GM10248 (cell line): ENCODE measurements around the gene SVIL.

Source experiments
- CTCF ChIA-PET: fragments of 300-600 bp; sonication (Branson Sonifier 250); formaldehyde crosslinking; extraction: SDS; loops from one replicate; lab custom pipeline; 2021; ENCODE audit warnings: antibody characterized with exemption; lab: Yijun Ruan, JAX
- POLR2A ChIA-PET: fragments of 350-650 bp; sonication (Branson Sonifier 250); formaldehyde crosslinking; extraction: SDS; loops from one replicate; lab custom pipeline; 2020; ENCODE audit warnings: antibody characterized with exemption; lab: Yijun Ruan, JAX
- DNase-seq: peaks from one replicate; pipeline ENCODE4 v3.0.0; 2012; ENCODE audit errors: extremely low spot score
- TF ChIP-seq, protein P1 (sequence below): IDR thresholded peaks from 2 replicates; pipeline ENCODE4 v1.5.1; 2012; ENCODE audit warnings: mild to moderate bottlenecking, low read depth; ENCODE audit errors: extremely low read depth, missing control alignments, control extremely low read depth

The SVIL gene

DNA sequence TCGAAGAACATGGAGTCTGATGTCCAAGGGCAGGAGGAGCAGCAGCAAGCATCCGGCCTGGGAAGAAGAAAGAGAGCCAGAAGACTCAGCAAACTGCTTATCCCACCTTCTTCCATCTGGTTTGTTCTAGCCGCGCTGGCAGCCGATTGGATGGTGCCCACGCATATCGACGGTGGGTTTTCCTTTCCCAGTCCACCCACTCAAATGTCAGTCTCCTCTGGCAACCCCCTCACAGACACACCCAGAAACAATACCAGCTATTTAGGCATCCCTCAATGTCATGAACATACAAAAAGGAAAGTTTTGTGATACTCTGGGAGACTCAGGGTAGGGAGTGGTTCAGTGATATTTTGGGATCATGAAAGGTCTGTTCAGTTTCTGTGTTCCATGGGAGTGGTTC, 206.3 kb downstream of the SVIL start:
- no peak for DNase-seq
- ChIA-PET POLR2A (no interaction called here), CTCF (interaction anchor here (1.6 kb wide), 1 partner anchor 43 kb away, joined by 5 read pairs; no protein-coding TSS in a partner anchor)
- TF ChIP-seq, protein P1, sequence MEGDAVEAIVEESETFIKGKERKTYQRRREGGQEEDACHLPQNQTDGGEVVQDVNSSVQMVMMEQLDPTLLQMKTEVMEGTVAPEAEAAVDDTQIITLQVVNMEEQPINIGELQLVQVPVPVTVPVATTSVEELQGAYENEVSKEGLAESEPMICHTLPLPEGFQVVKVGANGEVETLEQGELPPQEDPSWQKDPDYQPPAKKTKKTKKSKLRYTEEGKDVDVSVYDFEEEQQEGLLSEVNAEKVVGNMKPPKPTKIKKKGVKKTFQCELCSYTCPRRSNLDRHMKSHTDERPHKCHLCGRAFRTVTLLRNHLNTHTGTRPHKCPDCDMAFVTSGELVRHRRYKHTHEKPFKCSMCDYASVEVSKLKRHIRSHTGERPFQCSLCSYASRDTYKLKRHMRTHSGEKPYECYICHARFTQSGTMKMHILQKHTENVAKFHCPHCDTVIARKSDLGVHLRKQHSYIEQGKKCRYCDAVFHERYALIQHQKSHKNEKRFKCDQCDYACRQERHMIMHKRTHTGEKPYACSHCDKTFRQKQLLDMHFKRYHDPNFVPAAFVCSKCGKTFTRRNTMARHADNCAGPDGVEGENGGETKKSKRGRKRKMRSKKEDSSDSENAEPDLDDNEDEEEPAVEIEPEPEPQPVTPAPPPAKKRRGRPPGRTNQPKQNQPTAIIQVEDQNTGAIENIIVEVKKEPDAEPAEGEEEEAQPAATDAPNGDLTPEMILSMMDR = no peak

DNA sequence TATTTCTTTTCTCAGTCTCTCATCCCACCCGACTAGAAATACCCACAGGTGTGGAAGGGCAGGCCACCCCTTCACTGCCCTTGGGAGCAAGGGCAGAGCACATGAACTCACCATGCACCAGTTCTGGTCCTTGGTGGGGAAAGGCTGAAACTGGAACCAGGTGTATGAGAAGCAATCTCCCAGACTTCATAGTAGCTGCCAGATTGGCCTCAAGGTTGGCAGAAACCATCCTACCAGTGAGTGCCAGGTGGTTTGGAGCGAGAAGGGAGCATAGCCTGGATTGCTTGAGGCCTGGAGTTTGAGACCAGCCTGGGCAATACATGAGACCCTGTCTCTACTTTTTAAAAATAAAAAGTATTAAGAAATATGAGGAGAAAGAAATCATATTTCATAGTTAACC, 207.1 kb downstream of the SVIL start:
- DNase-seq = no peak
- ChIA-PET POLR2A (no interaction called here), CTCF (no interaction called here)
- TF ChIP-seq, protein P1 = no peak

DNA sequence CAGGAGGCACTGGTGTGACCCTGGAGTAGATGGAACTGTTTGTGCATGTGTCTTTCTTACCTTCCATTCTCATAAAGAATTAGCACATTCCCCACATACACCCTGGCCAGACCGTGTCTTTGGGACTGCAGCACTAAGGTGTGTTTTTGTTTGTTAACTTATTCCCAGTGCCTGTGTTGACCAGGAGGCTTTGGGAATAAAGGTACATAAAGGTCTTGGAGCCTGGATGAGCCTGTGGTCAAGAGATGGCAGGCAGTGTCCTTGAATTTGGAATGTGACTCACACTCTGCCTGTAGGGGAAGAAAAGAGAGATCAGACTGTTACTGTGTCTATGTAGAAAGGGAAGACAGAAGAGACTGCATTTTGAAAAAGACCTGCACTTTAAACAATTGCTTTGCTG, 208.4 kb downstream of the SVIL start:
- TF ChIP-seq, protein P1 = no peak
- ChIA-PET CTCF (no interaction called here), POLR2A (no interaction called here)
- no peak for DNase-seq

DNA sequence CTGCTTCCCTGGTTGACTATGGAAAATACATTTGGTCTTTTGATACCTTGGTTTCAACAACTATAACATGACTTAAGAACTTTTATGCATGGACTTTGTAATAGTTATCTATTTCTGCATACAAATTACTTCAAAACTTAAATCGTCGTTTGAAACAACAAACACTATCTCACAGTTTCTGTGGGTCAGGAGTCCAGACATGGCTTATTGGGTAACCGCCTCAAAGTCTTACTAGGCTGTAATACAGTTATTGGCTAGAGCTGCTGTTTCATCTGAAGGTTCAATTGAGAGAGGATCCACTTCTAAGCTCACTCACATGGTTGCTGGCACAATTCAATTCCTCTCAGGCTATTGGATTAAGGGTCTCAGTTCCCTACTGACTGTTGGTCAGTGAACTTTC, 210.8 kb downstream of the SVIL start:
- ChIA-PET CTCF (interaction anchor here (0.9 to 1.6 kb wide), 3 partner anchors 9 to 38 kb away, joined by 3 to 6 read pairs (median 3); no protein-coding TSS in a partner anchor), POLR2A (no interaction called here)
- no peak for DNase-seq
- TF ChIP-seq, protein P1 = no peak

DNA sequence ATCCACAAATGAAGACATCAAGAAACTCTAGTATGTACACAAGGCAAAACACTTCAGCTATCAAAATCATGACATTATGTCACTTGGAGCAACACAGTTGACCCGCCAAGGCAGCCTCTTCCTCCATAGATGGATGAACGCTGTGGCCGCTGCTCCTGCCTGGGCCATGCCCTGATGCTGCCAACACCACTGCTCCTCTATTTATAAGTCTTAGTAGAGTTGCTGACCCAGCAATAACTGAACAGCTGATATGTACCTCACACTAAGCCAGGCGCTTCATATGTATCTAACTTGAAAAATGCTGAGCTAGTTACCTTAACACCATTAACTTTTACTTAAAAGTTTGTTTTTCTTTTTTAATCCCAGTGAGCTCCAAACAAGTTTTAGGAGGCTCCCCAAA, 214.0 kb downstream of the SVIL start:
- CTCF ChIA-PET = interaction anchor here (0.9 to 2.8 kb wide), 5 partner anchors 9 to 28 kb away, joined by 3 to 14 read pairs (median 4); no protein-coding TSS in a partner anchor

DNA sequence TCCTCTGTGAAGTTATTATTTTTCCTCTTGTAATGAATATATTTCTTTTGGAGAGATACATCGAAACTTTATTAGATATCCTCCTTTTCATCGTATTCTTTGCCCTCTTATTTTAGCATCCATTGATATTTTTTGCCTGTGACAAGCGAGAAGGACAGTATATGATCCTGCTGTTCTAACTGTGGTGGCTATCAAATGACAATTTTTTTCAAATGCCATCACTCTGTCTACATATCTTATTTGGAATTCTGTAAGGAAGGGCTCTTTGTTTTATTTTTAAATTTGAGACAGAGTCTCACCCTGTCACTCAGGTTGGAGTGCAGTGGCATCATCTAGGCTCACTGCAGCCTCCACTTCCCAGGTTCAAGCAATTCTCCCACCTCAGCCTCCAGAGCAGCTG, 217.4 kb downstream of the SVIL start:
- no peak for DNase-seq
- ChIA-PET POLR2A (no interaction called here), CTCF (no interaction called here)
- TF ChIP-seq, protein P1 = no peak

More for the DNA sequence above, 214.0 kb downstream of the SVIL start:
- POLR2A ChIA-PET = no interaction called here
- no peak for DNase-seq
- TF ChIP-seq, protein P1 = no peak

DNA sequence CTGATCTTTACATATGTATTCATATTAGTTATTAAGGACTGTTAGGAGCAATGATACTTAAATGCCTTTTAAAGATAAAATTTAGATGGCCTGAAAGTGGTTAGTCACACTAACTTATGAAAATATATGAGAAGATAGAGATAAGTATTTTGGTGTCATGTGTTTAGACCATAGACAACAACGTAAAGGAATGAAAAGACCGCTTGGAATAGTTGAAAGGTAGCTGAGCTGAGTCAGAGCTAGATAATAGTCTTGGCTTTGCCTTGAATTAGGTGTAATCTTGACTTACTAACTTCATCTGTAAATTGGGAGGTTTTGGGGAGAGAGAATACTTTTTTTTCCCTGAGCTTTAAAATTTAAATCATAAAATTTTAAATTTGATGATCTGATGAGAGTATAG, 218.9 kb downstream of the SVIL start:
- TF ChIP-seq, protein P1 = no peak
- CTCF ChIA-PET = no interaction called here
- POLR2A ChIA-PET = no interaction called here
- DNase-seq = no peak
